ENCODE data around the gene DYNLRB1. TPM values are rescaled to one million over a fixed set of nuclear protein-coding genes. Genes with fewer than 3 reads are reported as not detected.
"Not testable (repeated sequence)": the region's sequence is repeated elsewhere in the genome, so short reads cannot be mapped to it uniquely, and the experiment has no call there.

The DYNLRB1 gene
- total RNA-seq, 1 experiment from 2014 or later, result 179 TPM

GRCh38 chr20:34514897-34515483 lies 1.2 kb upstream of the DYNLRB1 start:
- Histone ChIP-seq H4K20me1 (ENCODE audit: insufficient read depth, low read depth, low read length) (no peaks in the 10 kb centered on the region), H3K4me1 (ENCODE audit: low read length) (peaks cover 35% of the 10 kb centered on the region), H3K27ac (ENCODE audit: low read length) (peak overlapping the region; percentile 66), H3K4me2 (ENCODE audit: low read depth, low read length, poor library complexity, severe bottlenecking) (peak overlapping the region; percentile 96), H3K4me3 (ENCODE audit: low read length) (peak overlapping the region; percentile 88), H3K79me2 (ENCODE audit: low read length) (peaks cover 40% of the 10 kb centered on the region), H3K9me2 (replicated peaks; ENCODE audit: insufficient read depth, low read length) (no peaks in the 10 kb centered on the region), H3K9ac (ENCODE audit: low read length) (peak overlapping the region; percentile 83), H3K36me3 (ENCODE audit: insufficient read depth, low read length) (no peaks in the 10 kb centered on the region), H2AFZ (ENCODE audit: low read length) (peak overlapping the region; percentile 91; the same call in 1 of the 2 replicates), H3K9me3 (ENCODE audit: low read length) (no peaks in the 10 kb centered on the region), H3K27me3 (ENCODE audit: low read length) (no peaks in the 10 kb centered on the region)
- DNase-seq, result no peak

- no peaks in the 10 kb centered on the region for H4K20me1 ChIP-seq (ENCODE audit: insufficient read depth, low read depth, low read length)
- H3K36me3 ChIP-seq (ENCODE audit: insufficient read depth, low read length), result 0 out of 2 replicates have a peak, but pooled peaks cover 3% of the 10 kb centered on the region
- peak overlapping the region; percentile 88 for H3K4me3 ChIP-seq (ENCODE audit: low read length)
- DNase-seq, result peak; percentile 87
- no peaks in the 10 kb centered on the region for H3K9me2 ChIP-seq (replicated peaks; ENCODE audit: insufficient read depth, low read length)
- H2AFZ ChIP-seq (ENCODE audit: low read length), result peak overlapping the region; percentile 91
- H3K4me1 ChIP-seq (ENCODE audit: low read length), result peaks cover 35% of the 10 kb centered on the region
- H3K27ac ChIP-seq (ENCODE audit: low read length), result peak overlapping the region; percentile 66
- peak overlapping the region; percentile 83 for H3K9ac ChIP-seq (ENCODE audit: low read length)
- H3K4me2 ChIP-seq (ENCODE audit: low read depth, low read length, poor library complexity, severe bottlenecking), result peak overlapping the region; percentile 96
- H3K27me3 ChIP-seq (ENCODE audit: low read length), result no peaks in the 10 kb centered on the region
- H3K79me2 ChIP-seq (ENCODE audit: low read length), result peaks cover 47% of the 10 kb centered on the region
- no peaks in the 10 kb centered on the region for H3K9me3 ChIP-seq (ENCODE audit: low read length)
These were observed 557 bp upstream of the DYNLRB1 start for GRCh38 chr20:34515484-34516246.

- Histone ChIP-seq H3K9me3 (ENCODE audit: low read length) (no peaks in the 10 kb centered on the region), H3K4me2 (ENCODE audit: low read depth, low read length, poor library complexity, severe bottlenecking) (peak overlapping the region; percentile 96), H3K4me3 (ENCODE audit: low read length) (peak overlapping the region; percentile 88), H3K79me2 (ENCODE audit: low read length) (peaks cover 61% of the 10 kb centered on the region), H3K27ac (ENCODE audit: low read length) (peak overlapping the region; percentile 66), H3K9me2 (replicated peaks; ENCODE audit: insufficient read depth, low read length) (no peaks in the 10 kb centered on the region), H3K4me1 (ENCODE audit: low read length) (peaks cover 35% of the 10 kb centered on the region), H2AFZ (ENCODE audit: low read length) (no peak overlapping the region), H3K27me3 (ENCODE audit: low read length) (no peaks in the 10 kb centered on the region), H3K36me3 (ENCODE audit: insufficient read depth, low read length) (0 out of 2 replicates have a peak, but pooled peaks cover 3% of the 10 kb centered on the region), H4K20me1 (ENCODE audit: insufficient read depth, low read depth, low read length) (no peaks in the 10 kb centered on the region), H3K9ac (ENCODE audit: low read length) (peak overlapping the region; percentile 83)
- DNase-seq, result no peak
These were observed 888 bp downstream of the DYNLRB1 start for GRCh38 chr20:34517114-34517505.

GRCh38 chr20:34518863-34519262 lies 2.6 kb downstream of the DYNLRB1 start:
- H3K4me2 ChIP-seq (ENCODE audit: low read depth, low read length, poor library complexity, severe bottlenecking); H3K9me2 ChIP-seq (replicated peaks; ENCODE audit: insufficient read depth, low read length); H2AFZ ChIP-seq (ENCODE audit: low read length); H3K9me3 ChIP-seq (ENCODE audit: low read length); H3K36me3 ChIP-seq (ENCODE audit: insufficient read depth, low read length); H3K27me3 ChIP-seq (ENCODE audit: low read length); H3K4me3 ChIP-seq (ENCODE audit: low read length); H4K20me1 ChIP-seq (ENCODE audit: insufficient read depth, low read depth, low read length); H3K9ac ChIP-seq (ENCODE audit: low read length); H3K27ac ChIP-seq (ENCODE audit: low read length); DNase-seq: not testable (repeated sequence)
- H3K79me2 ChIP-seq (ENCODE audit: low read length), result peaks cover 78% of the 10 kb centered on the region
- H3K4me1 ChIP-seq (ENCODE audit: low read length), result peaks cover 35% of the 10 kb centered on the region

GRCh38 chr20:34519841-34520240 lies 3.6 kb downstream of the DYNLRB1 start:
- Histone ChIP-seq H3K79me2 (ENCODE audit: low read length) (peaks cover 88% of the 10 kb centered on the region), H3K4me1 (ENCODE audit: low read length) (peaks cover 29% of the 10 kb centered on the region)
- DNase-seq; H3K9me2 ChIP-seq (replicated peaks; ENCODE audit: insufficient read depth, low read length); H3K9me3 ChIP-seq (ENCODE audit: low read length); H3K36me3 ChIP-seq (ENCODE audit: insufficient read depth, low read length); H3K4me2 ChIP-seq (ENCODE audit: low read depth, low read length, poor library complexity, severe bottlenecking); H3K9ac ChIP-seq (ENCODE audit: low read length); H3K27ac ChIP-seq (ENCODE audit: low read length); H2AFZ ChIP-seq (ENCODE audit: low read length); H3K4me3 ChIP-seq (ENCODE audit: low read length); H4K20me1 ChIP-seq (ENCODE audit: insufficient read depth, low read depth, low read length); H3K27me3 ChIP-seq (ENCODE audit: low read length): not testable (repeated sequence)

- Histone ChIP-seq H3K4me2 (ENCODE audit: low read depth, low read length, poor library complexity, severe bottlenecking) (no peak overlapping the region), H3K27me3 (ENCODE audit: low read length) (no peaks in the 10 kb centered on the region), H3K9me2 (replicated peaks; ENCODE audit: insufficient read depth, low read length) (no peaks in the 10 kb centered on the region), H3K27ac (ENCODE audit: low read length) (no peak overlapping the region), H3K36me3 (ENCODE audit: insufficient read depth, low read length) (peaks cover 20% of the 10 kb centered on the region; the same call in 1 of the 2 replicates), H3K4me1 (ENCODE audit: low read length) (peaks cover 5% of the 10 kb centered on the region), H4K20me1 (ENCODE audit: insufficient read depth, low read depth, low read length) (no peaks in the 10 kb centered on the region; the same call in 1 of the 2 replicates), H2AFZ (ENCODE audit: low read length) (no peak overlapping the region), H3K9me3 (ENCODE audit: low read length) (no peaks in the 10 kb centered on the region), H3K9ac (ENCODE audit: low read length) (no peak overlapping the region), H3K4me3 (ENCODE audit: low read length) (no peak overlapping the region), H3K79me2 (ENCODE audit: low read length) (peaks cover 78% of the 10 kb centered on the region)
- peak; percentile 83 for DNase-seq
These were observed 7.0 kb downstream of the DYNLRB1 start for GRCh38 chr20:34522969-34523871.

- peaks cover 24% of the 10 kb centered on the region; the same call in 1 of the 2 replicates for H3K36me3 ChIP-seq (ENCODE audit: insufficient read depth, low read length)
- H3K27me3 ChIP-seq (ENCODE audit: low read length), result no peaks in the 10 kb centered on the region
- H3K27ac ChIP-seq (ENCODE audit: low read length), result no peak overlapping the region
- H3K9me2 ChIP-seq (replicated peaks; ENCODE audit: insufficient read depth, low read length), result no peaks in the 10 kb centered on the region
- H2AFZ ChIP-seq (ENCODE audit: low read length), result no peak overlapping the region
- no peak overlapping the region for H3K4me3 ChIP-seq (ENCODE audit: low read length)
- no peaks in the 10 kb centered on the region for H3K9me3 ChIP-seq (ENCODE audit: low read length)
- H4K20me1 ChIP-seq (ENCODE audit: insufficient read depth, low read depth, low read length), result no peaks in the 10 kb centered on the region; the same call in 1 of the 2 replicates
- no peak overlapping the region for H3K9ac ChIP-seq (ENCODE audit: low read length)
- H3K79me2 ChIP-seq (ENCODE audit: low read length), result peaks cover 66% of the 10 kb centered on the region
- H3K4me1 ChIP-seq (ENCODE audit: low read length), result no peaks in the 10 kb centered on the region
- no peak overlapping the region for H3K4me2 ChIP-seq (ENCODE audit: low read depth, low read length, poor library complexity, severe bottlenecking)
- no peak for DNase-seq
These were observed 8.2 kb downstream of the DYNLRB1 start for GRCh38 chr20:34524426-34524825.

- Histone ChIP-seq H3K36me3 (ENCODE audit: insufficient read depth, low read length) (peaks cover 21% of the 10 kb centered on the region; the same call in 1 of the 2 replicates), H4K20me1 (ENCODE audit: insufficient read depth, low read depth, low read length) (no peaks in the 10 kb centered on the region; the same call in 1 of the 2 replicates), H3K79me2 (ENCODE audit: low read length) (peaks cover 57% of the 10 kb centered on the region), H3K9me2 (replicated peaks; ENCODE audit: insufficient read depth, low read length) (no peaks in the 10 kb centered on the region), H2AFZ (ENCODE audit: low read length) (no peak overlapping the region), H3K9me3 (ENCODE audit: low read length) (no peaks in the 10 kb centered on the region), H3K27me3 (ENCODE audit: low read length) (no peaks in the 10 kb centered on the region), H3K4me3 (ENCODE audit: low read length) (no peak overlapping the region), H3K4me2 (ENCODE audit: low read depth, low read length, poor library complexity, severe bottlenecking) (no peak overlapping the region), H3K4me1 (ENCODE audit: low read length) (no peaks in the 10 kb centered on the region), H3K27ac (ENCODE audit: low read length) (no peak overlapping the region), H3K9ac (ENCODE audit: low read length) (no peak overlapping the region)
- DNase-seq, result no peak
These were observed 9.1 kb downstream of the DYNLRB1 start for GRCh38 chr20:34525342-34525708.

Measured in Karpas-422 (cell line).